DND-41 (cell line): Measurements from ENCODE around the gene RBP5.

Source experiments
- ATAC-seq: fragments of 200-7000 bp; cut with Tn5 transposase; 3 replicates; pipeline ENCODE4 v1.9.1; 2021; ENCODE audit warnings: low read depth; ENCODE audit not compliant: insufficient read depth
- DNase-seq: peaks from one replicate; pipeline ENCODE4 v3.0.0-alpha.2; 2020
- H2AFZ ChIP-seq: 2 replicates; pipeline ENCODE4 v1.6.0; 2012; ENCODE audit warnings: low read depth, low read length
- H3K27ac ChIP-seq: 2 replicates; pipeline ENCODE4 v1.5.1; 2012; ENCODE audit warnings: low read length, inconsistent platforms
- H3K27me3 ChIP-seq: fragments of 200-600 bp; sonication (generic); 2 replicates; pipeline ENCODE4 v1.6.0; 2012; ENCODE audit warnings: low read length, mild to moderate bottlenecking, inconsistent platforms; ENCODE audit not compliant: insufficient read depth, poor library complexity
- H3K36me3 ChIP-seq: 2 replicates; pipeline ENCODE4 v1.5.1; 2012; ENCODE audit warnings: low read length, inconsistent platforms; ENCODE audit not compliant: insufficient read depth
- H3K4me1 ChIP-seq: 2 replicates; pipeline ENCODE4 v1.5.1; 2012; ENCODE audit warnings: mild to moderate bottlenecking, low read length; ENCODE audit not compliant: insufficient read depth
- H3K4me2 ChIP-seq: 2 replicates; pipeline ENCODE4 v1.6.0; 2012; ENCODE audit warnings: mild to moderate bottlenecking, moderate library complexity, low read length, inconsistent platforms; ENCODE audit not compliant: insufficient read depth
- H3K4me3 ChIP-seq, 2 experiments: fragments of 200-600 bp in 1 of 2; shearing (Covaris generic) in 1 of 2; 2 replicates each; pipeline ENCODE4 v1.5.1; 2012 to 2016; ENCODE audit warnings: inconsistent platforms in 2 of 2, low read length in 2 of 2, mild to moderate bottlenecking in 2 of 2, low read depth in 1 of 2, moderate library complexity in 1 of 2
- H3K79me2 ChIP-seq: 2 replicates; pipeline ENCODE4 v1.6.0; 2012; ENCODE audit warnings: low read length, inconsistent platforms; ENCODE audit not compliant: insufficient read depth
- H3K9ac ChIP-seq: 2 replicates; pipeline ENCODE4 v1.6.0; 2012; ENCODE audit warnings: low read depth, mild to moderate bottlenecking, inconsistent platforms, low read length, moderate library complexity
- H3K9me3 ChIP-seq: 2 replicates; pipeline ENCODE4 v1.5.1; 2012; ENCODE audit warnings: low read length, moderate library complexity, mild to moderate bottlenecking, inconsistent platforms; ENCODE audit not compliant: insufficient read depth, severe bottlenecking
- H4K20me1 ChIP-seq: 2 replicates; pipeline ENCODE4 v1.6.0; 2012; ENCODE audit warnings: low read length; ENCODE audit not compliant: insufficient read depth
- EZH2 ChIP-seq: IDR thresholded peaks from 3 replicates; pipeline ENCODE4 v1.6.1; 2012; ENCODE audit warnings: borderline replicate concordance, low read depth, mild to moderate bottlenecking, moderate library complexity, low read length, inconsistent platforms; ENCODE audit not compliant: severe bottlenecking
- TF ChIP-seq, protein P1 (sequence below): IDR thresholded peaks from 2 replicates; pipeline ENCODE4 v1.5.1; 2012; ENCODE audit warnings: borderline replicate concordance, low read length, moderate library complexity, mild to moderate bottlenecking; ENCODE audit not compliant: poor library complexity, severe bottlenecking; ENCODE audit errors: extremely low read depth

The RBP5 gene

DNA sequence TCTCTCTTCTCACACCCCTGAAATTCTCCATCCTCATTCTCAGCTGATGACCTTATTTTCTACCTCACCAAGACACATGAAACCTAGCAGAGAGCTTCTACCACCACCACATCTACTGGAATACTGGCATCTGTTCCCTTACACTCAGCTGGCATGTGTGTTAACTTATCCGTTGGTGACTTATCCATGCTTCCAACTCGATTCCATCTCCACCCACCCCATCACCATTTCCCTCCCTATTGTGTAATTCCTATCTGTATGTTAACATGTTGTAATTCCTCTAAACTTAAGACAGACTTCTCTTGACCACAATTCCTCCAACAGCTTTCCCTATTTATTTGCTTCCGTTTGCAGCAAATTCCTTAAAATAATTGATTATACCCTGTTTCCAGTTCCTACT is 52.8 kb downstream of the RBP5 start:
- no peak overlapping the region for H3K9ac ChIP-seq
- ATAC-seq (no peak), DNase-seq (no peak)
- H2AFZ ChIP-seq: no peak overlapping the region
- no peak for TF ChIP-seq EZH2
- TF ChIP-seq, protein P1, sequence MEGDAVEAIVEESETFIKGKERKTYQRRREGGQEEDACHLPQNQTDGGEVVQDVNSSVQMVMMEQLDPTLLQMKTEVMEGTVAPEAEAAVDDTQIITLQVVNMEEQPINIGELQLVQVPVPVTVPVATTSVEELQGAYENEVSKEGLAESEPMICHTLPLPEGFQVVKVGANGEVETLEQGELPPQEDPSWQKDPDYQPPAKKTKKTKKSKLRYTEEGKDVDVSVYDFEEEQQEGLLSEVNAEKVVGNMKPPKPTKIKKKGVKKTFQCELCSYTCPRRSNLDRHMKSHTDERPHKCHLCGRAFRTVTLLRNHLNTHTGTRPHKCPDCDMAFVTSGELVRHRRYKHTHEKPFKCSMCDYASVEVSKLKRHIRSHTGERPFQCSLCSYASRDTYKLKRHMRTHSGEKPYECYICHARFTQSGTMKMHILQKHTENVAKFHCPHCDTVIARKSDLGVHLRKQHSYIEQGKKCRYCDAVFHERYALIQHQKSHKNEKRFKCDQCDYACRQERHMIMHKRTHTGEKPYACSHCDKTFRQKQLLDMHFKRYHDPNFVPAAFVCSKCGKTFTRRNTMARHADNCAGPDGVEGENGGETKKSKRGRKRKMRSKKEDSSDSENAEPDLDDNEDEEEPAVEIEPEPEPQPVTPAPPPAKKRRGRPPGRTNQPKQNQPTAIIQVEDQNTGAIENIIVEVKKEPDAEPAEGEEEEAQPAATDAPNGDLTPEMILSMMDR: no peak
- no peaks in the 10 kb centered on the region for H3K79me2 ChIP-seq
- peaks cover 16% of the 10 kb centered on the region for H3K27me3 ChIP-seq
- H3K4me3 ChIP-seq: no peak overlapping the region
- H3K9me3 ChIP-seq: no peaks in the 10 kb centered on the region
- H3K4me1 ChIP-seq: no peaks in the 10 kb centered on the region
- H3K27ac ChIP-seq: no peak overlapping the region
- no peaks in the 10 kb centered on the region for H4K20me1 ChIP-seq
- no peak overlapping the region for H3K4me2 ChIP-seq
- no peaks in the 10 kb centered on the region for H3K36me3 ChIP-seq

DNA sequence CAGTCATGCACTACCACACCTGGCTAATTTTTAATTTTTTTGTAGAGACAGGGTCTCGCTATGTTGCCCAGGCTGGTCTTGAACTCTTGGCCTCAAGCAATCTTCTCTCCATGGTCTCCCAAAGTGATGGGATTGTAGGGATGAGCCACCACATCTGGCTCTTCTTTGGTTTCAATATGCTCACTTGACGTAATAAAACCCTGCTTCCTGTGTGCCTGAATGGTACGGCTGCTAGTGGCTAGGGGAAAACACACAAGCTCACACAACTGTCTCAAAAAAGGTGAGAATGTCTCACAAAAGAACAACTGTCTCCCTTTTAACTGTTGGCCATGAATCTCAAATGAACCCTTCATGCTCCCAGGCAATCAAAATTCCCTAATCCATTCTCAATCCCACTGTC is 53.2 kb downstream of the RBP5 start:
- H3K79me2 ChIP-seq: no peaks in the 10 kb centered on the region
- H3K9ac ChIP-seq: no peak overlapping the region
- H3K27me3 ChIP-seq: peaks cover 16% of the 10 kb centered on the region
- H2AFZ ChIP-seq: no peak overlapping the region
- no peaks in the 10 kb centered on the region for H3K9me3 ChIP-seq
- H3K4me2 ChIP-seq: no peak overlapping the region
- H3K27ac ChIP-seq: no peak overlapping the region
- DNase-seq: no peak
- TF ChIP-seq, protein P1: no peak
- no peak for TF ChIP-seq EZH2
- no peak overlapping the region for H3K4me3 ChIP-seq
- H4K20me1 ChIP-seq: no peaks in the 10 kb centered on the region
- no peak for ATAC-seq
- H3K36me3 ChIP-seq: no peaks in the 10 kb centered on the region
- H3K4me1 ChIP-seq: no peaks in the 10 kb centered on the region

GRCh38 chr12:7073946-7074345 is 54.7 kb downstream of the RBP5 start:
- Histone ChIP-seq H4K20me1 (no peaks in the 10 kb centered on the region), H3K4me1 (no peaks in the 10 kb centered on the region), H3K79me2 (no peaks in the 10 kb centered on the region), H3K9me3 (no peaks in the 10 kb centered on the region), H3K36me3 (no peaks in the 10 kb centered on the region), H3K4me2 (no peak overlapping the region), H3K9ac (no peak overlapping the region), H2AFZ (no peak overlapping the region), H3K4me3 (no peak overlapping the region), H3K27ac (no peak overlapping the region), H3K27me3 (peaks cover 20% of the 10 kb centered on the region)
- TF ChIP-seq EZH2: no peak
- TF ChIP-seq, protein P1: no peak
- ATAC-seq (no peak), DNase-seq (no peak)
